ENCODE measurements around the gene SORCS1.

- TF ChIP-seq EP300 (IDR thresholded peaks at IDR 0.05) (no peak), POLR2A (IDR thresholded peaks at IDR 0.05) (no peak), CTCF (IDR thresholded peaks at IDR 0.05) (no peak)
Measured at GRCh38 chr10:106789623-106790022, 374.9 kb downstream of the SORCS1 start.

All from tibial nerve (tissue), 4 donors.